DND-41 (cell line): ENCODE data around the gene C1orf74.

Experiments
- ATAC-seq: fragments of 200-7000 bp; cut with Tn5 transposase; 3 replicates; pipeline ENCODE4 v1.9.1; 2021; ENCODE audit warnings: low read depth; ENCODE audit not compliant: insufficient read depth
- DNase-seq: peaks from one replicate; pipeline ENCODE4 v3.0.0-alpha.2; 2020
- H2AFZ ChIP-seq: 2 replicates; pipeline ENCODE4 v1.6.0; 2012; ENCODE audit warnings: low read depth, low read length
- H3K27ac ChIP-seq: 2 replicates; pipeline ENCODE4 v1.5.1; 2012; ENCODE audit warnings: low read length, inconsistent platforms
- H3K27me3 ChIP-seq: fragments of 200-600 bp; sonication (generic); 2 replicates; pipeline ENCODE4 v1.6.0; 2012; ENCODE audit warnings: low read length, mild to moderate bottlenecking, inconsistent platforms; ENCODE audit not compliant: insufficient read depth, poor library complexity
- H3K36me3 ChIP-seq: 2 replicates; pipeline ENCODE4 v1.5.1; 2012; ENCODE audit warnings: low read length, inconsistent platforms; ENCODE audit not compliant: insufficient read depth
- H3K4me1 ChIP-seq: 2 replicates; pipeline ENCODE4 v1.5.1; 2012; ENCODE audit warnings: mild to moderate bottlenecking, low read length; ENCODE audit not compliant: insufficient read depth
- H3K4me2 ChIP-seq: 2 replicates; pipeline ENCODE4 v1.6.0; 2012; ENCODE audit warnings: mild to moderate bottlenecking, moderate library complexity, low read length, inconsistent platforms; ENCODE audit not compliant: insufficient read depth
- H3K4me3 ChIP-seq, 2 experiments: fragments of 200-600 bp in 1 of 2; shearing (Covaris generic) in 1 of 2; 2 replicates each; pipeline ENCODE4 v1.5.1; 2012 to 2016; ENCODE audit warnings: inconsistent platforms in 2 of 2, low read length in 2 of 2, mild to moderate bottlenecking in 2 of 2, low read depth in 1 of 2, moderate library complexity in 1 of 2
- H3K79me2 ChIP-seq: 2 replicates; pipeline ENCODE4 v1.6.0; 2012; ENCODE audit warnings: low read length, inconsistent platforms; ENCODE audit not compliant: insufficient read depth
- H3K9ac ChIP-seq: 2 replicates; pipeline ENCODE4 v1.6.0; 2012; ENCODE audit warnings: low read depth, mild to moderate bottlenecking, inconsistent platforms, low read length, moderate library complexity
- H3K9me3 ChIP-seq: 2 replicates; pipeline ENCODE4 v1.5.1; 2012; ENCODE audit warnings: low read length, moderate library complexity, mild to moderate bottlenecking, inconsistent platforms; ENCODE audit not compliant: insufficient read depth, severe bottlenecking
- H4K20me1 ChIP-seq: 2 replicates; pipeline ENCODE4 v1.6.0; 2012; ENCODE audit warnings: low read length; ENCODE audit not compliant: insufficient read depth
- CTCF ChIP-seq: IDR thresholded peaks from 2 replicates; pipeline ENCODE4 v1.5.1; 2012; ENCODE audit warnings: borderline replicate concordance, low read length, moderate library complexity, mild to moderate bottlenecking; ENCODE audit not compliant: poor library complexity, severe bottlenecking; ENCODE audit errors: extremely low read depth
- EZH2 ChIP-seq: IDR thresholded peaks from 3 replicates; pipeline ENCODE4 v1.6.1; 2012; ENCODE audit warnings: borderline replicate concordance, low read depth, mild to moderate bottlenecking, moderate library complexity, low read length, inconsistent platforms; ENCODE audit not compliant: severe bottlenecking

The C1orf74 gene

GRCh38 chr1:209805341-209805781 lies 21.0 kb upstream of the C1orf74 start:
- Histone ChIP-seq H3K4me3 (no peak overlapping the region), H3K79me2 (no peaks in the 10 kb centered on the region), H3K36me3 (no peaks in the 10 kb centered on the region), H3K4me2 (no peak overlapping the region), H3K9me3 (no peaks in the 10 kb centered on the region), H2AFZ (no peak overlapping the region), H3K27ac (no peak overlapping the region), H4K20me1 (no peaks in the 10 kb centered on the region), H3K27me3 (peaks cover 4% of the 10 kb centered on the region), H3K4me1 (no peaks in the 10 kb centered on the region), H3K9ac (no peak overlapping the region)
- no peak for ATAC-seq
- no peak for DNase-seq
- TF ChIP-seq CTCF (no peak), EZH2 (no peak)

DNA sequence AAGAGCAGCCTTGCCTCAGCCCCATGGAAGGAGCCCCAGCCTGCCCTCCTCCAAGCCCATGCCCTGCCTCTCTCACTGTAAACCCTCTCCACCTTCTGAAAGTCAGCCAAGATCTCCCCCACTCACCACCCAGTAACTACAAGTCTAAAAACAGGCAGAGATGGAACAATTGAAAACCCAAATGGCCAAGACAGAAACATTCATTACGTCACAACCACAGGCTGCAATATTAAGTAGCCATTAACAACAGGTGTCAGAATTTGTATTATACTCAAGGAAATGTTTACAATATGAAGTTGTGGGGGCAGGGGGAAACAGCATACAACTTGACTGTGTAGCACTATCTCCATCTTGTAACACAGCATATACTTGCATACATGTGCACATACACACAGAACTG lies 19.2 kb upstream of the C1orf74 start:
- Histone ChIP-seq H3K4me1 (no peaks in the 10 kb centered on the region), H3K4me3 (no peak overlapping the region), H2AFZ (no peak overlapping the region), H3K4me2 (no peak overlapping the region), H3K9ac (no peak overlapping the region), H3K27me3 (peaks cover 4% of the 10 kb centered on the region), H3K79me2 (no peaks in the 10 kb centered on the region), H3K36me3 (no peaks in the 10 kb centered on the region), H3K9me3 (no peaks in the 10 kb centered on the region), H4K20me1 (no peaks in the 10 kb centered on the region), H3K27ac (no peak overlapping the region)
- TF ChIP-seq CTCF (no peak), EZH2 (no peak)
- ATAC-seq (no peak), DNase-seq (no peak)

- H3K4me1 ChIP-seq: no peaks in the 10 kb centered on the region
- H3K27ac ChIP-seq: no peak overlapping the region
- H3K36me3 ChIP-seq: no peaks in the 10 kb centered on the region
- no peaks in the 10 kb centered on the region for H3K79me2 ChIP-seq
- ATAC-seq (no peak), DNase-seq (no peak)
- no peak overlapping the region for H2AFZ ChIP-seq
- H3K9me3 ChIP-seq: no peaks in the 10 kb centered on the region
- TF ChIP-seq CTCF (no peak), EZH2 (no peak)
- H3K27me3 ChIP-seq: peaks cover 4% of the 10 kb centered on the region
- no peak overlapping the region for H3K4me3 ChIP-seq
- H4K20me1 ChIP-seq: no peaks in the 10 kb centered on the region
- H3K4me2 ChIP-seq: no peak overlapping the region
- no peak overlapping the region for H3K9ac ChIP-seq
These were observed 18.4 kb upstream of the C1orf74 start for GRCh38 chr1:209802780-209803152.
